SU-DHL-6 (cell line): ENCODE data around the gene CLSTN2.

Experiments used
- H2AFZ ChIP-seq: fragments of 200-600 bp; sonication (generic); 2 replicates; pipeline ENCODE4 v1.6.1; 2014; ENCODE audit warnings: low read depth, mild to moderate bottlenecking, moderate library complexity, mixed read lengths, antibody characterized with exemption, low read length; ENCODE audit not compliant: severe bottlenecking
- H3F3A ChIP-seq: fragments of 200-600 bp; shearing (Covaris generic); 2 replicates; pipeline ENCODE4 v1.6.0; 2016; ENCODE audit warnings: antibody characterized with exemption, mild to moderate bottlenecking; ENCODE audit not compliant: insufficient read depth
- H3K27ac ChIP-seq: fragments of 200-600 bp; sonication (generic); 2 replicates; pipeline ENCODE4 v1.5.1; 2016; ENCODE audit warnings: low read depth, mild to moderate bottlenecking, low read length, moderate library complexity, mixed read lengths
- H3K27me3 ChIP-seq: fragments of 200-600 bp; sonication (generic), shearing (Covaris generic); 2 replicates; pipeline ENCODE4 v1.6.0; 2014; ENCODE audit warnings: mild to moderate bottlenecking, low read length
- H3K36me3 ChIP-seq: fragments of 200-600 bp; sonication (generic); 2 replicates; pipeline ENCODE4 v1.6.1; 2014; ENCODE audit warnings: mild to moderate bottlenecking, low read length, mixed read lengths
- H3K4me2 ChIP-seq: fragments of 300-600, 200-600 bp; shearing (Covaris generic), sonication (generic); 2 replicates; pipeline ENCODE4 v1.6.0; 2014; ENCODE audit warnings: low read length, low read depth, mild to moderate bottlenecking; ENCODE audit not compliant: poor library complexity, severe bottlenecking
- H3K4me3 ChIP-seq: fragments of 200-600 bp; sonication (generic); 2 replicates; pipeline ENCODE4 v1.5.1; 2014; ENCODE audit warnings: antibody characterized with exemption, low read length, mild to moderate bottlenecking, mixed read lengths; ENCODE audit not compliant: insufficient read depth, poor library complexity, severe bottlenecking
- H3K79me2 ChIP-seq: fragments of 200-600 bp; sonication (generic); 2 replicates; pipeline ENCODE4 v1.6.1; 2014; ENCODE audit warnings: mild to moderate bottlenecking, low read length, moderate library complexity; ENCODE audit not compliant: insufficient read depth
- H3K9ac ChIP-seq: fragments of 200-600 bp; sonication (generic); 2 replicates; pipeline ENCODE4 v1.7.0; 2014; ENCODE audit warnings: mild to moderate bottlenecking, low read length
- H3K9me2 ChIP-seq: fragments of 200-600 bp; sonication (generic); replicated peaks from 2 replicates; pipeline ENCODE4 v1.6.1; 2014; ENCODE audit warnings: low read length; ENCODE audit not compliant: insufficient read depth
- H3K9me3 ChIP-seq: fragments of 200-600 bp; sonication (generic); 2 replicates; pipeline ENCODE4 v1.6.1; 2014; ENCODE audit warnings: low read length, mixed read lengths; ENCODE audit not compliant: insufficient read depth
- H4K20me1 ChIP-seq: fragments of 200-600 bp; sonication (generic); 2 replicates; pipeline ENCODE4 v1.6.1; 2014; ENCODE audit warnings: low read depth, mild to moderate bottlenecking, antibody characterized with exemption, low read length, moderate library complexity, mixed read lengths
- EZH2phosphoT487 ChIP-seq: fragments of 200-600 bp; sonication (generic), shearing (Covaris generic); conservative IDR thresholded peaks from 2 replicates; pipeline ENCODE4 v1.6.1; 2018; ENCODE audit warnings: mild to moderate bottlenecking, antibody characterized with exemption, low read length, moderate library complexity, mixed read lengths
- TF ChIP-seq, protein P1 (sequence below): fragments of 200-600 bp; sonication (generic); IDR thresholded peaks from one replicate; pipeline ENCODE4 v1.5.1; 2017; ENCODE audit warnings: antibody characterized with exemption, mild to moderate bottlenecking, low read length, moderate library complexity; ENCODE audit not compliant: insufficient read depth, poor library complexity, severe bottlenecking

CLSTN2 gene

GRCh38 chr3:140134231-140134965 lies 199.4 kb downstream of the CLSTN2 start:
- H3K9me3 ChIP-seq = no peaks in the 10 kb centered on the region
- no peaks in the 10 kb centered on the region for H3K27me3 ChIP-seq
- H3K27ac ChIP-seq = no peak overlapping the region
- no peak overlapping the region for H2AFZ ChIP-seq
- H3K4me2 ChIP-seq = no peak overlapping the region
- no peaks in the 10 kb centered on the region for H3K79me2 ChIP-seq
- H3K36me3 ChIP-seq = no peaks in the 10 kb centered on the region
- TF ChIP-seq, protein P1, sequence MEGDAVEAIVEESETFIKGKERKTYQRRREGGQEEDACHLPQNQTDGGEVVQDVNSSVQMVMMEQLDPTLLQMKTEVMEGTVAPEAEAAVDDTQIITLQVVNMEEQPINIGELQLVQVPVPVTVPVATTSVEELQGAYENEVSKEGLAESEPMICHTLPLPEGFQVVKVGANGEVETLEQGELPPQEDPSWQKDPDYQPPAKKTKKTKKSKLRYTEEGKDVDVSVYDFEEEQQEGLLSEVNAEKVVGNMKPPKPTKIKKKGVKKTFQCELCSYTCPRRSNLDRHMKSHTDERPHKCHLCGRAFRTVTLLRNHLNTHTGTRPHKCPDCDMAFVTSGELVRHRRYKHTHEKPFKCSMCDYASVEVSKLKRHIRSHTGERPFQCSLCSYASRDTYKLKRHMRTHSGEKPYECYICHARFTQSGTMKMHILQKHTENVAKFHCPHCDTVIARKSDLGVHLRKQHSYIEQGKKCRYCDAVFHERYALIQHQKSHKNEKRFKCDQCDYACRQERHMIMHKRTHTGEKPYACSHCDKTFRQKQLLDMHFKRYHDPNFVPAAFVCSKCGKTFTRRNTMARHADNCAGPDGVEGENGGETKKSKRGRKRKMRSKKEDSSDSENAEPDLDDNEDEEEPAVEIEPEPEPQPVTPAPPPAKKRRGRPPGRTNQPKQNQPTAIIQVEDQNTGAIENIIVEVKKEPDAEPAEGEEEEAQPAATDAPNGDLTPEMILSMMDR = no peak
- TF ChIP-seq EZH2phosphoT487 = no peak
- no peak overlapping the region for H3K4me3 ChIP-seq
- H3K9ac ChIP-seq = no peak overlapping the region
- H4K20me1 ChIP-seq = no peaks in the 10 kb centered on the region
- H3F3A ChIP-seq = no peaks in the 10 kb centered on the region
- no peaks in the 10 kb centered on the region for H3K9me2 ChIP-seq

GRCh38 chr3:140135461-140135860 lies 200.5 kb downstream of the CLSTN2 start:
- Histone ChIP-seq H3K27me3 (no peaks in the 10 kb centered on the region), H3K36me3 (no peaks in the 10 kb centered on the region), H3K4me2 (no peak overlapping the region), H3K9ac (no peak overlapping the region), H3F3A (no peaks in the 10 kb centered on the region), H2AFZ (no peak overlapping the region), H3K9me3 (no peaks in the 10 kb centered on the region), H3K79me2 (no peaks in the 10 kb centered on the region), H3K9me2 (no peaks in the 10 kb centered on the region), H3K27ac (no peak overlapping the region), H3K4me3 (no peak overlapping the region), H4K20me1 (no peaks in the 10 kb centered on the region)
- no peak for TF ChIP-seq EZH2phosphoT487
- TF ChIP-seq, protein P1 = no peak

- TF ChIP-seq, protein P1 = no peak
- no peak for TF ChIP-seq EZH2phosphoT487
- no peak overlapping the region for H3K4me2 ChIP-seq
- no peaks in the 10 kb centered on the region for H3K36me3 ChIP-seq
- no peaks in the 10 kb centered on the region for H3K27me3 ChIP-seq
- no peaks in the 10 kb centered on the region for H4K20me1 ChIP-seq
- no peaks in the 10 kb centered on the region for H3K9me3 ChIP-seq
- H3F3A ChIP-seq = no peaks in the 10 kb centered on the region
- no peaks in the 10 kb centered on the region for H3K79me2 ChIP-seq
- no peak overlapping the region for H3K9ac ChIP-seq
- H3K9me2 ChIP-seq = no peaks in the 10 kb centered on the region
- no peak overlapping the region for H3K27ac ChIP-seq
- no peak overlapping the region for H3K4me3 ChIP-seq
- no peak overlapping the region for H2AFZ ChIP-seq
Measured at GRCh38 chr3:140143367-140144069, 208.5 kb downstream of the CLSTN2 start.
